GM12878 (cell line): ENCODE data around the gene PIK3R3. TPM values are rescaled to one million over a fixed set of nuclear protein-coding genes. Genes with fewer than 3 reads are reported as not detected.

Experiments used
- ATAC-seq: fragments of 200-7000 bp; cut with Tn5 transposase; 3 replicates; pipeline ENCODE4 v1.9.1; 2020; ENCODE audit warnings: mild to moderate bottlenecking, moderate library complexity
- BruUV-seq: library from RNA; stranded (reverse); fragments of 400-500 nt; replicated peaks from 2 replicates; lab custom pipeline; 2021; lab: Mats Ljungman, UMichigan
- CTCF ChIA-PET: fragments of 300-600 bp; sonication (Branson Sonifier 250); formaldehyde crosslinking; extraction: SDS; loops from one replicate; lab custom pipeline; 2021; ENCODE audit warnings: inconsistent platforms; lab: Yijun Ruan, JAX
- POLR2A ChIA-PET: fragments of 350-600 bp; formaldehyde crosslinking; extraction: SDS; loops from one replicate; lab custom pipeline; 2021; ENCODE audit warnings: inconsistent platforms; lab: Charles Lee
- RAD21 ChIA-PET: fragments of 300-600 bp; sonication (Branson Sonifier 250); formaldehyde crosslinking; loops from one replicate; lab custom pipeline; 2023; ENCODE audit warnings: antibody characterized with exemption; ENCODE audit not compliant: unreplicated experiment; lab: Charles Lee
- SMC1A ChIA-PET: fragments of 300-600 bp; sonication (Branson Sonifier 250); formaldehyde crosslinking; loops from one replicate; lab custom pipeline; 2023; ENCODE audit not compliant: unreplicated experiment, uncharacterized antibody; lab: Charles Lee
- DNase-seq: peaks from one replicate; pipeline ENCODE4 v3.0.0-alpha.2; 2011; ENCODE audit warnings: low read depth, low spot score
- FAIRE-seq: peaks from 3 replicates; lab custom pipeline; 2011; peaks lifted over from hg19 to GRCh38; lab: Jason Lieb, UNC
- H2AFZ ChIP-seq: 2 replicates; pipeline ENCODE4 v1.6.0; 2011; ENCODE audit warnings: low read depth, low read length, control low read depth; ENCODE audit not compliant: control insufficient read depth
- H3K27ac ChIP-seq: 2 replicates; pipeline ENCODE4 v1.5.1; 2011; ENCODE audit warnings: control low read depth; ENCODE audit not compliant: control insufficient read depth, insufficient read depth
- H3K27me3 ChIP-seq, 2 experiments: replicated peaks in 1 of 2; 2 replicates each; pipeline versions ENCODE4 v1.6.0 to v1.6.1; 2011; ENCODE audit warnings: low read length in 1 of 2; ENCODE audit not compliant: control insufficient read depth in 2 of 2, insufficient read depth in 2 of 2
- H3K36me3 ChIP-seq, 2 experiments: 2 replicates each; pipeline ENCODE4 v1.5.1; 2011; ENCODE audit warnings: low read length in 1 of 2; ENCODE audit not compliant: control insufficient read depth in 2 of 2, insufficient read depth in 2 of 2
- H3K4me1 ChIP-seq: 2 replicates; pipeline ENCODE4 v1.6.1; 2011; ENCODE audit warnings: mild to moderate bottlenecking, low read length, moderate library complexity, mixed read lengths; ENCODE audit not compliant: control insufficient read depth, insufficient read depth
- H3K4me2 ChIP-seq: 2 replicates; pipeline ENCODE4 v1.6.0; 2011; ENCODE audit warnings: control low read depth; ENCODE audit not compliant: control insufficient read depth, insufficient read depth
- H3K4me3 ChIP-seq: fragments of 200-600 bp; sonication (generic); 2 replicates; pipeline ENCODE4 v1.5.1; 2016
- H3K79me2 ChIP-seq: 2 replicates; pipeline ENCODE4 v1.6.0; 2011; ENCODE audit warnings: low read length; ENCODE audit not compliant: control insufficient read depth, insufficient read depth
- H3K9ac ChIP-seq: 2 replicates; pipeline ENCODE4 v1.8.0; 2011; ENCODE audit warnings: low read length, control low read depth, mixed read lengths; ENCODE audit not compliant: control insufficient read depth, insufficient read depth
- H3K9me3 ChIP-seq: replicated peaks from 3 replicates; pipeline ENCODE4 v1.5.1; 2011; ENCODE audit warnings: mild to moderate bottlenecking, low read length; ENCODE audit not compliant: control insufficient read depth, insufficient read depth
- H4K20me1 ChIP-seq: 2 replicates; pipeline ENCODE4 v1.6.0; 2011; ENCODE audit not compliant: control insufficient read depth, insufficient read depth
- BHLHE40 ChIP-seq, 2 experiments: fragments of 450-650 bp in 1 of 2; IDR thresholded peaks; 2 replicates each; pipeline ENCODE4 v1.6.1; 2011 to 2017; ENCODE audit warnings: low read depth in 2 of 2, borderline replicate concordance in 1 of 2, improper control_type of control experiment in 1 of 2, low read length in 1 of 2, mild to moderate bottlenecking in 1 of 2
- CBFB ChIP-seq: IDR thresholded peaks from 2 replicates; pipeline ENCODE4 v1.6.1; 2016; ENCODE audit warnings: antibody characterized with exemption, low read depth
- CREM ChIP-seq: IDR thresholded peaks from 2 replicates; pipeline ENCODE4 v1.6.1; 2014; ENCODE audit warnings: antibody characterized with exemption, low read depth
- GATAD2B ChIP-seq: fragments of 450-650 bp; conservative IDR thresholded peaks from 2 replicates; pipeline ENCODE4 v1.6.1; 2017; ENCODE audit warnings: low read depth, mild to moderate bottlenecking, moderate library complexity
- IKZF2 ChIP-seq, 2 experiments: fragments of 450-650 bp; IDR thresholded peaks; 2 replicates each; pipeline ENCODE4 v1.6.1; 2017; ENCODE audit warnings: mild to moderate bottlenecking in 2 of 2, moderate library complexity in 2 of 2
- JUND ChIP-seq: IDR thresholded peaks from 2 replicates; pipeline ENCODE4 v1.6.1; 2012; ENCODE audit warnings: low read depth, mild to moderate bottlenecking, low read length, improper control_type of control experiment, moderate library complexity
- MYB ChIP-seq: fragments of 150-350 bp; IDR thresholded peaks from 2 replicates; pipeline ENCODE4 v1.6.1; 2014; ENCODE audit warnings: mild to moderate bottlenecking, low read depth, low read length, borderline replicate concordance
- POLR2AphosphoS2 ChIP-seq: IDR thresholded peaks from 2 replicates; pipeline ENCODE4 v1.6.1; 2011; ENCODE audit warnings: low read depth, mild to moderate bottlenecking, low read length, improper control_type of control experiment, moderate library complexity
- POLR2AphosphoS5 ChIP-seq: IDR thresholded peaks from 2 replicates; pipeline ENCODE4 v1.6.1; 2011; ENCODE audit warnings: mild to moderate bottlenecking, low read length, inconsistent platforms
- RB1 ChIP-seq: fragments of 450-650 bp; formaldehyde crosslinking; IDR thresholded peaks from 2 replicates; pipeline ENCODE4 v1.6.1; 2017; ENCODE audit warnings: mild to moderate bottlenecking, borderline replicate concordance
- YBX1 ChIP-seq: fragments of 450-650 bp; IDR thresholded peaks from 2 replicates; pipeline ENCODE4 v1.6.1; 2016; ENCODE audit warnings: antibody characterized with exemption
- ZBTB33 ChIP-seq: fragments of 450-650 bp; IDR thresholded peaks from 2 replicates; pipeline ENCODE4 v1.6.1; 2017; ENCODE audit warnings: mild to moderate bottlenecking
- WGBS: methylation state at CpG from one replicate; pipeline ENCODE4 v1.1.6; 2016; ENCODE audit warnings: low lambda C conversion rate; ENCODE audit not compliant: insufficient replicate concordance, insufficient coverage; ENCODE audit errors: missing lambda C conversion rate; 5-methylcytosine and 5-hydroxymethylcytosine counted together
- in situ Hi-C: fragments of 300-500 bp; cut with MboI; formaldehyde crosslinking; loops from 9 replicates; pipeline ENCODE4 v1.14.3; 2018; ENCODE audit warnings: mixed read lengths
- intact Hi-C: fragments of 100-400 bp; cut with micrococcal nuclease; formaldehyde crosslinking; loops from one replicate; pipeline ENCODE4 v1.14.2; 2022; ENCODE audit not compliant: unreplicated experiment
- polyA plus RNA-seq, 11 experiments: library from polyadenylated mRNA; depleted of rRNA in 4 of 11; unstranded in 6 of 11; stranded (reverse) in 5 of 11; fragments of >200 nt; fragmentation: Nextera tagmentation in 4 of 11; fragmentation: Illumina TruSeq in 1 of 11; extraction: Ambion mirVana in 4 of 11; extraction: Trizol in 1 of 11; gene quantifications; 1 replicate in 1 of 11; 2 replicates in 10 of 11; pipeline versions ENCODE4 v1.2.1 to v1.2.3, GENCODE V29; 2011 to 2016; ENCODE audit warnings: inconsistent platforms in 2 of 11, missing spikeins in 2 of 11, low read depth in 1 of 11
- total RNA-seq, 4 experiments: library from RNA; depleted of rRNA in 3 of 4; stranded (reverse); fragments of >200 nt in 3 of 4; fragmentation: Illumina TruSeq in 1 of 4; extraction: Trizol in 1 of 4; gene quantifications; 2 replicates each; pipeline versions ENCODE4 v1.2.1 to v1.2.3, GENCODE V29; 2013 to 2021
- TF ChIP-seq, protein P1 (sequence below): IDR thresholded peaks from 2 replicates; pipeline ENCODE4 v1.6.1; 2012; ENCODE audit warnings: low read depth, low read length, improper control_type of control experiment
- TF ChIP-seq, protein P2 (sequence below): IDR thresholded peaks from 2 replicates; pipeline ENCODE4 v1.6.1; 2012; ENCODE audit warnings: low read length, inconsistent platforms

Gene PIK3R3
- total and polyA plus RNA-seq, 10 of the 15 experiments (the other 5 are each of a cell fraction or from before 2014, with no cell fraction given): 4.8 to 27.0 (median 19.8) TPM

DNA sequence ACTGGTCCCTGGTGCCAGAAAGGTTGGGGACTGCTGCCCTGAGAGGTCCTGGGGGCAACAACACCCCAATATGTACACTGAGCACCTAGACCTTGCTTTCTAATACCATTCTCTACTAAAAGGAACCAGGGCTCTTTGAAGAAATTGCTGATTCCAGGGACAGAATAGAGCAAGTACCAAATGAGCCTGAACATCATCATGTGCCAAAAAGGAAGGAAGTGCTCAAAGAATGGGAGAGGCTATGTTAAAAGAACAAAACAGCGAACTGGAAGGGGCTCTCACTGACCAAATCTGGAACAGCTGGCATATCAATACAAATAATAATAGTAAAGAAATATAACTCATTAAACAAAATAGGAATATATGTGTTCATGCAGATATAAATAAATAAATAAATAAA is 50.8 kb downstream of the PIK3R3 start:
- H3K4me1 ChIP-seq: no peaks in the 10 kb centered on the region
- BruUV-seq: no TSS peak
- no peak overlapping the region for H3K4me3 ChIP-seq
- POLR2A ChIA-PET: interaction anchor here (0.6 kb wide), 1 partner anchor 149 kb away, joined by 6 read pairs; no protein-coding TSS in a partner anchor
- DNase-seq (no peak), FAIRE-seq (no peak), ATAC-seq (no peak)
- intact Hi-C loops (no loop called here), in situ Hi-C loops (no loop called here)
- WGBS: 100% methylated on average over 1 of the region's 1 CpG
- TF ChIP-seq RB1: no peak
- no peak for TF ChIP-seq IKZF2 (IDR thresholded peaks at IDR 0.05)
- no peak for TF ChIP-seq POLR2AphosphoS2
- no peak for TF ChIP-seq GATAD2B
- no peak for TF ChIP-seq JUND
- TF ChIP-seq YBX1: no peak
- no peak for TF ChIP-seq BHLHE40 (IDR thresholded peaks at IDR 0.05; ENCODE audit: borderline replicate concordance in 1 of 2, low read depth in 2 of 2, low read length in 1 of 2)
- peaks cover 5% of the 10 kb centered on the region for H3K79me2 ChIP-seq
- no peak overlapping the region for H2AFZ ChIP-seq
- H3K36me3 ChIP-seq: no peaks in the 10 kb centered on the region
- no peaks in the 10 kb centered on the region for H3K9me3 ChIP-seq
- no peak overlapping the region for H3K27ac ChIP-seq
- SMC1A ChIA-PET: interaction anchor here (1.7 kb wide), 1 partner anchor 48 kb away, joined by 5 read pairs; no protein-coding TSS in a partner anchor
- H3K27me3 ChIP-seq: no peaks in the 10 kb centered on the region
- no peak overlapping the region for H3K4me2 ChIP-seq
- no peaks in the 10 kb centered on the region for H4K20me1 ChIP-seq
- RAD21 ChIA-PET: interaction anchor here (1.1 kb wide), 1 partner anchor 43 kb away, joined by 3 read pairs; no protein-coding TSS in a partner anchor
- H3K9ac ChIP-seq: no peak overlapping the region
- CTCF ChIA-PET: interaction anchor here (2.3 kb wide), 1 partner anchor 14 kb away, joined by 10 read pairs; no protein-coding TSS in a partner anchor

GRCh38 chr1:46081206-46081605 is 51.2 kb downstream of the PIK3R3 start:
- no peak for DNase-seq
- ATAC-seq: no peak
- no peak overlapping the region for H3K9ac ChIP-seq
- no peaks in the 10 kb centered on the region for H3K4me1 ChIP-seq
- peaks cover 0 to 2% of the 10 kb centered on the region in 2 experiments; a peak in 2 of 4 replicates for H3K36me3 ChIP-seq
- SMC1A ChIA-PET: interaction anchor here (1.3 to 1.7 kb wide), 2 partner anchors 10 to 48 kb away, joined by 5 to 6 read pairs; no protein-coding TSS in a partner anchor
- CTCF ChIA-PET: interaction anchor here (1.2 to 2.3 kb wide), 2 partner anchors 13 to 18 kb away, joined by 3 to 10 read pairs; no protein-coding TSS in a partner anchor
- H3K9me3 ChIP-seq: no peaks in the 10 kb centered on the region
- H2AFZ ChIP-seq: no peak overlapping the region
- H3K4me2 ChIP-seq: no peak overlapping the region
- no peak for FAIRE-seq
- H3K79me2 ChIP-seq: peaks cover 5% of the 10 kb centered on the region
- POLR2A ChIA-PET: no interaction called here
- H3K27me3 ChIP-seq: no peaks in the 10 kb centered on the region
- RAD21 ChIA-PET: interaction anchor here (1.1 kb wide), 1 partner anchor 43 kb away, joined by 3 read pairs; no protein-coding TSS in a partner anchor
- H3K4me3 ChIP-seq: no peak overlapping the region
- in situ Hi-C loops (no loop called here), intact Hi-C loops (no loop called here)
- 98% methylated on average over 7 of the region's 7 CpGs for WGBS
- no TSS peak for BruUV-seq
- H4K20me1 ChIP-seq: no peaks in the 10 kb centered on the region
- H3K27ac ChIP-seq: no peak overlapping the region
- no peak for TF ChIP-seq CBFB
- TF ChIP-seq, protein P1, sequence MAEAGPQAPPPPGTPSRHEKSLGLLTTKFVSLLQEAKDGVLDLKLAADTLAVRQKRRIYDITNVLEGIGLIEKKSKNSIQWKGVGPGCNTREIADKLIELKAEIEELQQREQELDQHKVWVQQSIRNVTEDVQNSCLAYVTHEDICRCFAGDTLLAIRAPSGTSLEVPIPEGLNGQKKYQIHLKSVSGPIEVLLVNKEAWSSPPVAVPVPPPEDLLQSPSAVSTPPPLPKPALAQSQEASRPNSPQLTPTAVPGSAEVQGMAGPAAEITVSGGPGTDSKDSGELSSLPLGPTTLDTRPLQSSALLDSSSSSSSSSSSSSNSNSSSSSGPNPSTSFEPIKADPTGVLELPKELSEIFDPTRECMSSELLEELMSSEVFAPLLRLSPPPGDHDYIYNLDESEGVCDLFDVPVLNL: no peak
- no peak for TF ChIP-seq CREM
- TF ChIP-seq ZBTB33: no peak
- no peak for TF ChIP-seq POLR2AphosphoS5
- TF ChIP-seq, protein P2, sequence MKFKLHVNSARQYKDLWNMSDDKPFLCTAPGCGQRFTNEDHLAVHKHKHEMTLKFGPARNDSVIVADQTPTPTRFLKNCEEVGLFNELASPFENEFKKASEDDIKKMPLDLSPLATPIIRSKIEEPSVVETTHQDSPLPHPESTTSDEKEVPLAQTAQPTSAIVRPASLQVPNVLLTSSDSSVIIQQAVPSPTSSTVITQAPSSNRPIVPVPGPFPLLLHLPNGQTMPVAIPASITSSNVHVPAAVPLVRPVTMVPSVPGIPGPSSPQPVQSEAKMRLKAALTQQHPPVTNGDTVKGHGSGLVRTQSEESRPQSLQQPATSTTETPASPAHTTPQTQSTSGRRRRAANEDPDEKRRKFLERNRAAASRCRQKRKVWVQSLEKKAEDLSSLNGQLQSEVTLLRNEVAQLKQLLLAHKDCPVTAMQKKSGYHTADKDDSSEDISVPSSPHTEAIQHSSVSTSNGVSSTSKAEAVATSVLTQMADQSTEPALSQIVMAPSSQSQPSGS: no peak
- TF ChIP-seq MYB: no peak
